ENCODE results near the gene C1orf216.

- no peak for TF ChIP-seq SMC3 (IDR thresholded peaks at IDR 0.05; ENCODE audit: borderline replicate concordance, low read length)
- no peak for TF ChIP-seq CTCF (IDR thresholded peaks at IDR 0.05 in 2 of 3, conservative IDR thresholded peaks at IDR 0.05 in 1 of 3; ENCODE audit: control insufficient read depth in 2 of 3, extremely low read depth in 1 of 3, insufficient read depth in 1 of 3, low read depth in 3 of 3, low read length in 3 of 3)
- no peak for TF ChIP-seq YBX1 (IDR thresholded peaks at IDR 0.05)
- no peak for TF ChIP-seq MXI1 (IDR thresholded peaks at IDR 0.05; ENCODE audit: low read depth, low read length)
- no peak for TF ChIP-seq MYC (IDR thresholded peaks at IDR 0.05; ENCODE audit: insufficient read depth, insufficient read length, insufficient replicate concordance, low read length, severe bottlenecking)
- TF ChIP-seq NFIC (IDR thresholded peaks at IDR 0.05; ENCODE audit: low read depth, low read length) = no peak
- no peak for TF ChIP-seq BCLAF1 (IDR thresholded peaks at IDR 0.05)
- TF ChIP-seq RUNX3 (IDR thresholded peaks at IDR 0.05; ENCODE audit: low read length) = no peak
Measured at GRCh38 chr1:35756064-35756463, 37.4 kb upstream of the C1orf216 start.
